ENCODE measurements around the gene PCBP3. TPM values are rescaled to one million over a fixed set of nuclear protein-coding genes. Genes with fewer than 3 reads are reported as not detected.
"Not testable (repeated sequence)": the region's sequence is repeated elsewhere in the genome, so short reads cannot be mapped to it uniquely, and the experiment has no call there.

Gene PCBP3
- total RNA-seq, 1 experiment from 2014 or later, result 10.9 TPM

DNA sequence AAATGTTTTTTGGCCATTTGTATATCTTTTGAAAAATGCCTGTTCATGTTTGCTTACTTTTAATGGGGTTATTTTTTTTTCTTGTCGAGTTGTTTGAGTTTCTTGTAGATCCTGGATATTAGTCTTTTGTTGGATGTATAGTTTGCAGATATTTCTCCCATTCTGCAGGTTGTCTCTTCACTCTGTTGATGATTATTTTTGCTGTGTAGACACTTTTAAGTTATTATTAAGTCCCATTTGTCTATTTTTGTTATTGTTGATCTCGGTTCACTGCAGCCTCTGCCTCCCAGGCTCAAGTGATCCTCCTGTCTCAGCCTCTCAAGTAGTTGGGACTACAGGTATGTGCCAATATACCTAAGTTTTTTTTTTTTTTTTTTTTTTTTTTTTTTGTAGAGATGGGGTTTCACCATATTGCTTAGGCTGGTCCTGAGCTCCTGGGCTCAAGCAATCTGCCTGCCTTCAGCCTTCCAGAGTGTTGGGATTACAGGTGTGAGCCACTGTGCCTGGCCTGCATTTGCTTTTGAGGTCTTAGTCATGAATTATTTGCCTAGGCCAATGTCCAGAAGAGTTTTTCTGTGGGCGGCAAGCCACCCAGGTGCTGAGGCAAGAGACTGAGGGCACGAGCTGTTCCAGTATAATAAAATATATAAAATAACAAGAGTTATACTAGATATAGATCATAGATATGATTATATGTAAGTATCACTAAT lies 18.5 kb downstream of the PCBP3 start:
- not testable (repeated sequence) for H3K27ac Mint-ChIP-seq; H2BK15ac ChIP-seq (ENCODE audit: low read depth, low read length); H2AFZ ChIP-seq (ENCODE audit: low read length); H3K36me3 Mint-ChIP-seq (ENCODE audit: insufficient read depth in 1 of 3, low read depth in 3 of 3); DNase-seq; H3K18ac ChIP-seq (ENCODE audit: insufficient read length, low read depth, low read length); H3K4me2 ChIP-seq (ENCODE audit: insufficient read depth, insufficient read length, low read length); H3K23ac ChIP-seq (ENCODE audit: insufficient read length, low read depth, low read length); H4K8ac ChIP-seq (replicated peaks; ENCODE audit: insufficient read length, low read depth, low read length); H2BK20ac ChIP-seq (ENCODE audit: low read depth, low read length, poor library complexity, severe bottlenecking); H3K4me1 Mint-ChIP-seq; H4K5ac ChIP-seq (ENCODE audit: insufficient read length, low read depth, low read length); H3K56ac ChIP-seq (ENCODE audit: insufficient read length, low read depth, low read length); H3K79me1 ChIP-seq (ENCODE audit: insufficient read depth, low read depth, low read length, poor library complexity, severe bottlenecking); H3K27me3 Mint-ChIP-seq (ENCODE audit: low read depth); H3K23me2 ChIP-seq (ENCODE audit: insufficient read length, low read depth, low read length, poor library complexity, severe bottlenecking); H3T11ph ChIP-seq (ENCODE audit: low read length); H3K9me3 ChIP-seq (ENCODE audit: control insufficient read depth, low read depth, low read length); H2BK120ac ChIP-seq (ENCODE audit: low read depth, low read length, poor library complexity, severe bottlenecking); H3K4me3 Mint-ChIP-seq; H3K9ac ChIP-seq (ENCODE audit: extremely low read depth, insufficient read length, low read length); H2AK5ac ChIP-seq (ENCODE audit: insufficient read length, low read length); H3K27ac ChIP-seq (ENCODE audit: insufficient read length, low read depth, low read length); H3K79me2 ChIP-seq (ENCODE audit: insufficient read depth, low read length); H4K20me1 ChIP-seq (ENCODE audit: control insufficient read depth, insufficient read depth, insufficient read length); H3K14ac ChIP-seq (ENCODE audit: insufficient read depth, low read length); H3K4me1 ChIP-seq (ENCODE audit: insufficient read depth, low read length); H2BK5ac ChIP-seq (ENCODE audit: insufficient read length, low read length); H3K27me3 ChIP-seq (ENCODE audit: insufficient read depth, low read length); H4K91ac ChIP-seq (ENCODE audit: insufficient read length, low read depth, low read length); H3K4ac ChIP-seq (ENCODE audit: low read depth, low read length); H2BK12ac ChIP-seq (ENCODE audit: insufficient read length, low read depth, low read length)
- no CpG with 5 or more reads among the region's 4 CpGs for WGBS (ENCODE audit: extremely low coverage, insufficient read length, low lambda C conversion rate)
- peaks cover 8 to 13% of the 10 kb centered on the region in 2 experiments; a peak in 4 of 5 replicates for H3K9me3 Mint-ChIP-seq

GRCh38 chr21:45662623-45663245 lies 19.2 kb downstream of the PCBP3 start:
- H3K4me3 Mint-ChIP-seq; H3K56ac ChIP-seq (ENCODE audit: insufficient read length, low read depth, low read length); H3K18ac ChIP-seq (ENCODE audit: insufficient read length, low read depth, low read length); H3K27me3 ChIP-seq (ENCODE audit: insufficient read depth, low read length); H4K5ac ChIP-seq (ENCODE audit: insufficient read length, low read depth, low read length); H3K79me1 ChIP-seq (ENCODE audit: insufficient read depth, low read depth, low read length, poor library complexity, severe bottlenecking); H2BK5ac ChIP-seq (ENCODE audit: insufficient read length, low read length); H3K4me1 ChIP-seq (ENCODE audit: insufficient read depth, low read length); H3K4me2 ChIP-seq (ENCODE audit: insufficient read depth, insufficient read length, low read length); H2BK20ac ChIP-seq (ENCODE audit: low read depth, low read length, poor library complexity, severe bottlenecking); H3K14ac ChIP-seq (ENCODE audit: insufficient read depth, low read length); H4K20me1 ChIP-seq (ENCODE audit: control insufficient read depth, insufficient read depth, insufficient read length); H4K8ac ChIP-seq (replicated peaks; ENCODE audit: insufficient read length, low read depth, low read length); H3K9me3 ChIP-seq (ENCODE audit: control insufficient read depth, low read depth, low read length); H3K23ac ChIP-seq (ENCODE audit: insufficient read length, low read depth, low read length); H3K27ac ChIP-seq (ENCODE audit: insufficient read length, low read depth, low read length); H2BK12ac ChIP-seq (ENCODE audit: insufficient read length, low read depth, low read length); H4K91ac ChIP-seq (ENCODE audit: insufficient read length, low read depth, low read length); H3K4me1 Mint-ChIP-seq; H3K27ac Mint-ChIP-seq; H3K9ac ChIP-seq (ENCODE audit: extremely low read depth, insufficient read length, low read length); H3K36me3 Mint-ChIP-seq (ENCODE audit: insufficient read depth in 1 of 3, low read depth in 3 of 3); H2BK120ac ChIP-seq (ENCODE audit: low read depth, low read length, poor library complexity, severe bottlenecking); H2AFZ ChIP-seq (ENCODE audit: low read length); H3K27me3 Mint-ChIP-seq (ENCODE audit: low read depth); H3K79me2 ChIP-seq (ENCODE audit: insufficient read depth, low read length); H2BK15ac ChIP-seq (ENCODE audit: low read depth, low read length); H2AK5ac ChIP-seq (ENCODE audit: insufficient read length, low read length); H3T11ph ChIP-seq (ENCODE audit: low read length); H3K23me2 ChIP-seq (ENCODE audit: insufficient read length, low read depth, low read length, poor library complexity, severe bottlenecking); H3K4ac ChIP-seq (ENCODE audit: low read depth, low read length); DNase-seq: not testable (repeated sequence)
- H3K9me3 Mint-ChIP-seq, result peaks cover 8 to 16% of the 10 kb centered on the region in 2 experiments; a peak in 4 of 5 replicates
- no CpG with 5 or more reads among the region's 10 CpGs for WGBS (ENCODE audit: extremely low coverage, insufficient read length, low lambda C conversion rate)
